ENCODE measurements around the gene FARSB.
A peak's percentile ranks its signal among the peaks of the same experiment; 100 is the strongest.

FARSB gene

DNA sequence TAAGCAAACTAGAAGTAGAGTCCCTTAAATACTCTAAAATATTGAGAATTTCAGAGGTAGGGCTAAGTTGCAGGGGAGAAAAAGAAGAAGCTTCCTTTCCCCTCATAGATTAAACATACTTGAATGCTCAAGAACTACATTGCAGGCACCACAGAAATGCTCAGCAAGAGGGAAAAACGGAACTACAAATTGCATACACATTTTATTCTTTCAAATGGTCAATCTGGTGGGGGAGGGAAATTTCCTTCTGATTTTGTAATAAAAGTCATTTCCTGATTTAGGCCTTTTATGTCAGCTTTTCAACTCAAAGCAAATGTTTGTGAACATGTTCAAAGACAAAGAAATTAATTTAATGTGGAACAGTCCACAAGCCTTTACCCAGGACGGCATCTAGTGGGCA is 33.0 kb downstream of the FARSB start:
- Mint-ChIP-seq H3K4me1 (no peaks in the 10 kb centered on the region), H3K4me3 (no peak overlapping the region), H3K27me3 (ENCODE audit: low read depth, poor library complexity) (no peaks in the 10 kb centered on the region), H3K36me3 (ENCODE audit: low read depth) (peaks cover 63% of the 10 kb centered on the region), H3K27ac (no peak overlapping the region), H3K9me3 (peaks cover 3% of the 10 kb centered on the region)
- no peak for DNase-seq
- TF ChIP-seq CTCF (IDR thresholded peaks at IDR 0.05) = no peak

DNA sequence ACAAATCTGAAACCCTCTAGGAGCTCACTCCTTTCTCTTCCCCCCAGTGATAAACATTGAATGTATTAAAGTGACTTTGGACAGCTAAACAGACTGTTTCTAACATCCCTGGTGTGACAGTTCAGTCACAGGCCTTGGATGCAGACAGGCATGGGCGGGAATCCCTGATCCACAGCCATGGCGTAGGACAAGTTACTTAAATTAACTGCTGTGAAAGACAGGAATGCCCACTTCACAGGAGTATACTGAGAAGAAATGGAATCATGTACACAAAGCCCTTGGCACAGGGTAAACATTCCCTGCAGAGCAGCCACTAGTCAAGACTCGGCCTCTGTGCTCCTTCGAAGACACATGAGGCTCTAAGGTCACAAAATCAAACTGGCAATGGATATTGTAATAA is 34.0 kb downstream of the FARSB start:
- no peak for TF ChIP-seq CTCF (IDR thresholded peaks at IDR 0.05)
- Mint-ChIP-seq H3K27me3 (ENCODE audit: low read depth, poor library complexity) (no peaks in the 10 kb centered on the region), H3K4me3 (no peak overlapping the region), H3K9me3 (no peaks in the 10 kb centered on the region), H3K27ac (peak overlapping the region; percentile 29), H3K36me3 (ENCODE audit: low read depth) (peaks cover 52% of the 10 kb centered on the region), H3K4me1 (no peaks in the 10 kb centered on the region)
- no peak for DNase-seq

DNA sequence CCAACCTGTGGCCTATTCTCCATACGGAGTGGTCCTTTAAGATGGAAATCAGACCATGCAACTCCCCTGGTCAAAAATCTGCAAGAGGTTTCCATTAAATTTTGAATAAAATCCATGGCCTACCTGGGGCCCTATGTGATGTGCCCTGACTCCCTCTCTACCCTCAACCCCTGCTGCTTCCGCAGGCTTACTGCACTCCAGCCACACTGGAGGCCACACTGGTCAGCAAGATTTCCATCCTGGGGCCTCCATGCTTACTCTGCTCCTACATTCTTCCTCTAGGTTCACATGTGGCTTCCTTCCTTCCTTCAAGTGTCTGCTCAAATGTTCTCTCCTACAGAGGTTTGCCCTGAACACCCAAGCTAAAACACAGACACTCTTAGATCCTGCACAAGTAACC is 40.6 kb downstream of the FARSB start:
- Mint-ChIP-seq H3K36me3 (ENCODE audit: low read depth) (peaks cover 25% of the 10 kb centered on the region), H3K4me1 (no peaks in the 10 kb centered on the region), H3K27ac (peak overlapping the region; percentile 4), H3K4me3 (no peak overlapping the region), H3K27me3 (ENCODE audit: low read depth, poor library complexity) (no peaks in the 10 kb centered on the region), H3K9me3 (no peaks in the 10 kb centered on the region)
- no peak for DNase-seq
- TF ChIP-seq CTCF (IDR thresholded peaks at IDR 0.05) = no peak

GRCh38 chr2:222613715-222614331 is 42.1 kb downstream of the FARSB start:
- Mint-ChIP-seq H3K4me1 (no peaks in the 10 kb centered on the region), H3K27me3 (ENCODE audit: low read depth, poor library complexity) (no peaks in the 10 kb centered on the region), H3K36me3 (ENCODE audit: low read depth) (peaks cover 20% of the 10 kb centered on the region), H3K9me3 (no peaks in the 10 kb centered on the region), H3K4me3 (no peak overlapping the region), H3K27ac (no peak overlapping the region)
- peak; percentile 90 for TF ChIP-seq CTCF (IDR thresholded peaks at IDR 0.05)
- DNase-seq = peak; percentile 18

DNA sequence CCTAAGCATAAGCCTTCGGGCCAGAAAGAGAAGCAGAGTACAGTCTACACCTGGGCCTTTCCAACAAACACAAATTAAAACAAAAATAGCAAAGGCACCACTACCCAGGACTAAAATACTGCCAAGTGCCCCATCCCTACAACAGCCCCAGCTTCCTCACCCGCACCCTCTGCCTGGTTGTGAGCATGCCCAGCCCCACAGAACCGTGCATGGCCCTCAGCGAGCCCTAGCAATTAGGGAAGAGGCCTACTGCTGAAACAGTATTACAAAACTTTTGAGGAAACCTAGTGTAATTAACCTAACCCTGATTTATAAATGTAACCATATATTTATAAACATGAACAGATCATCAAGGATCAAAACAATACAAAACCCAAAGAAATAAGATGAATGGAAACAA is 44.2 kb downstream of the FARSB start:
- Mint-ChIP-seq H3K4me1 (no peaks in the 10 kb centered on the region), H3K27ac (peak overlapping the region; percentile 58), H3K36me3 (ENCODE audit: low read depth) (peaks cover 14% of the 10 kb centered on the region), H3K4me3 (no peak overlapping the region), H3K9me3 (no peaks in the 10 kb centered on the region), H3K27me3 (ENCODE audit: low read depth, poor library complexity) (no peaks in the 10 kb centered on the region)
- no peak for TF ChIP-seq CTCF (IDR thresholded peaks at IDR 0.05)
- DNase-seq = no peak

- no peak for DNase-seq
- H3K4me1 Mint-ChIP-seq = peaks cover 5% of the 10 kb centered on the region
- no peaks in the 10 kb centered on the region for H3K27me3 Mint-ChIP-seq (ENCODE audit: low read depth, poor library complexity)
- no peak overlapping the region for H3K27ac Mint-ChIP-seq
- H3K36me3 Mint-ChIP-seq (ENCODE audit: low read depth) = peaks cover 8% of the 10 kb centered on the region
- H3K9me3 Mint-ChIP-seq = no peaks in the 10 kb centered on the region
- no peak for TF ChIP-seq CTCF (IDR thresholded peaks at IDR 0.05)
- H3K4me3 Mint-ChIP-seq = no peak overlapping the region
Observed at GRCh38 chr2:222610746-222611145, 45.1 kb downstream of the FARSB start.

Measured in nephron progenitor cell (in vitro differentiated cells).